Parathyroid adenoma (tissue), 2 donors: Measurements from ENCODE around the gene ATF4.

Source experiments
- H2AFZ ChIP-seq: fragments of 300-600 bp; sonication (generic); one replicate; pipeline ENCODE4 v1.7.0; 2017; ENCODE audit warnings: antibody characterized with exemption, mild to moderate bottlenecking
- H3K27ac ChIP-seq: fragments of 300-600 bp; sonication (generic); one replicate; pipeline ENCODE4 v1.7.0; 2017
- H3K27me3 ChIP-seq: fragments of 300-600 bp; sonication (generic); one replicate; pipeline ENCODE4 v1.7.0; 2017; ENCODE audit warnings: low read length; ENCODE audit not compliant: control insufficient read depth, insufficient read depth
- H3K36me3 ChIP-seq: fragments of 300-600 bp; sonication (generic); one replicate; pipeline ENCODE4 v1.7.0; 2017; ENCODE audit warnings: low read length; ENCODE audit not compliant: control insufficient read depth, insufficient read depth
- H3K4me1 ChIP-seq: fragments of 300-600 bp; sonication (generic); one replicate; pipeline ENCODE4 v1.7.0; 2017; ENCODE audit warnings: control low read depth
- H3K4me2 ChIP-seq: fragments of 300-600 bp; sonication (generic); one replicate; pipeline ENCODE4 v1.7.0; 2017; ENCODE audit warnings: low read length
- H3K4me3 ChIP-seq: fragments of 300-600 bp; sonication (generic); one replicate; pipeline ENCODE4 v1.7.0; 2017; ENCODE audit warnings: low read depth, low read length
- H3K79me2 ChIP-seq: fragments of 300-600 bp; sonication (generic); one replicate; pipeline ENCODE4 v1.7.0; 2017; ENCODE audit warnings: control low read depth
- H3K9ac ChIP-seq: fragments of 300-600 bp; sonication (generic); one replicate; pipeline ENCODE4 v1.7.0; 2017; ENCODE audit warnings: mild to moderate bottlenecking
- H3K9me3 ChIP-seq: fragments of 300-600 bp; sonication (generic); one replicate; pipeline ENCODE4 v1.7.0; 2017; ENCODE audit warnings: low read length; ENCODE audit not compliant: control insufficient read depth
- TF ChIP-seq, protein P1 (sequence below): fragments of 300-600 bp; sonication (generic); IDR thresholded peaks from one replicate; pipeline ENCODE4 v1.7.0; 2017; ENCODE audit warnings: antibody characterized with exemption, mild to moderate bottlenecking
- donor health status: primary hyperparathyroidism.

Gene ATF4

DNA sequence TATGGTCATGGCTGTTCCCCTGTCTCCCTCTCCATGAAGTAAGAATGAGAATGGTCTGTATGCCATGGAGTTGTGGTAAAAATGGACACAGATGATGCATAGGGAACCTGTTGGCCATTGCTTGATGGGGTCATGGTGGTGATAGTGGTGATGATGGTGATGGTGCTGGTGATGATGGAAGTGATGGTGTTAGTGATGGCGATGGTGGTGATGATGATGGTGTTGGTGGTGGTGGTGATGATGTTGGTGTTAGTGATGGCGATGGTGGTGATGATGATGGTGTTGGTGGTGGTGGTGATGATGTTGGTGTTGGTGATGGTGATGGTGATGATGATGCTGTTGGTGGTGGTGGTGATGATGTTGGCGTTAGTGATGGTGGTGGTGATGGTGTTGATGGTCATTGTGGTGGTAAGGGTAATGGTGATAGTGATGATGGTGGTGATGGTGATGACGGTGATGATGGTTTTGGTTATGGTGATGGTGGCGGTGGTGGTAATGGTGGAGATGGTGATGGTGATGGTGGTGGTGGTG is 45.1 kb downstream of the ATF4 start:
- Histone ChIP-seq H3K4me3 (no peak overlapping the region), H3K27me3 (no peaks in the 10 kb centered on the region)

DNA sequence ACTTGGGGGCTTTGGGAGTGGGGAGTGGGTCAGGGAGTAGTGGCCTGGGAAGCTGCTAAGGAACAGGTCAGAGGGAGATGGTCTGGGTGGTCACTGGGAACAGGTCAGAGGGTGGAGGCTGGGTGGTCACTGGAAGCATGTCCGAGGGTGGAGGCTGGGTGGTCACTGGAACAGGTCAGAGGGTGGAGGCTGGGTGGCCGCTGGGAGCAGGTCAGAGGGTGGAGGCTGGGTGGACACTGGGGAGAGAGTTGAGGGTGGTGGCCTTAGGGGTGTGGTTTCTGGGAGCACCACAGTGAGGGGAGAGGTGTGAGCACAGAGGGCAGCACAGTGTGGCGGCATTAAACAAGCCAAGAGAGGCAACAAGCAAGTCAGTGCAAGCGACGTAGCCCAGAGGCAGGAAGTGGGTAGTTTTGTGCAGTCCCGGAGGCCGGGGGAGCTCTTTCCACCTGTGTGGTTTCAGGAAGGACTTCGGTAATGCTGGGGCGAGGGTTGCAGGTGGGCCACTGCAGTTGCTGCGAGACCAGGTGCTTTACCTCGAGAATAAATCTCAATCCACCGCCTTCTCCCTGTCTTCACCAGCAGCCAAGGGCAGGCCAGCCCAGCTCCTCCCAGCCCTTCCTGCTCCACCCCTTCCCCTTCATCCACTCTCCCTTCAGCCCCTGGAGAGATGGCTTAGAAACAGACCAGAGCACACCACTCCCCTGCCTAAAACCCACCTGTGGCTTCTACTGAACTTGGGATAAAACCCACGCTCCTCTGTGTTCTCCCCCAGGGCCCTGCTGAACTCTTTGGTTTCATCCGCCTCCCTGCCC is 47.0 kb downstream of the ATF4 start:
- Histone ChIP-seq H3K79me2 (no peaks in the 10 kb centered on the region), H3K27ac (no peak overlapping the region), H3K4me1 (no peaks in the 10 kb centered on the region), H3K9ac (no peak overlapping the region), H3K4me3 (no peak overlapping the region), H3K27me3 (no peaks in the 10 kb centered on the region), H3K4me2 (no peak overlapping the region), H3K36me3 (no peaks in the 10 kb centered on the region), H3K9me3 (no peaks in the 10 kb centered on the region), H2AFZ (no peak overlapping the region)
- TF ChIP-seq, protein P1, sequence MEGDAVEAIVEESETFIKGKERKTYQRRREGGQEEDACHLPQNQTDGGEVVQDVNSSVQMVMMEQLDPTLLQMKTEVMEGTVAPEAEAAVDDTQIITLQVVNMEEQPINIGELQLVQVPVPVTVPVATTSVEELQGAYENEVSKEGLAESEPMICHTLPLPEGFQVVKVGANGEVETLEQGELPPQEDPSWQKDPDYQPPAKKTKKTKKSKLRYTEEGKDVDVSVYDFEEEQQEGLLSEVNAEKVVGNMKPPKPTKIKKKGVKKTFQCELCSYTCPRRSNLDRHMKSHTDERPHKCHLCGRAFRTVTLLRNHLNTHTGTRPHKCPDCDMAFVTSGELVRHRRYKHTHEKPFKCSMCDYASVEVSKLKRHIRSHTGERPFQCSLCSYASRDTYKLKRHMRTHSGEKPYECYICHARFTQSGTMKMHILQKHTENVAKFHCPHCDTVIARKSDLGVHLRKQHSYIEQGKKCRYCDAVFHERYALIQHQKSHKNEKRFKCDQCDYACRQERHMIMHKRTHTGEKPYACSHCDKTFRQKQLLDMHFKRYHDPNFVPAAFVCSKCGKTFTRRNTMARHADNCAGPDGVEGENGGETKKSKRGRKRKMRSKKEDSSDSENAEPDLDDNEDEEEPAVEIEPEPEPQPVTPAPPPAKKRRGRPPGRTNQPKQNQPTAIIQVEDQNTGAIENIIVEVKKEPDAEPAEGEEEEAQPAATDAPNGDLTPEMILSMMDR = no peak

More for the DNA sequence above, 45.1 kb downstream of the ATF4 start:
- no peak overlapping the region for H3K27ac ChIP-seq
- no peak overlapping the region for H3K9ac ChIP-seq
- no peak overlapping the region for H2AFZ ChIP-seq
- TF ChIP-seq, protein P1 = no peak
- H3K4me1 ChIP-seq = no peaks in the 10 kb centered on the region
- H3K79me2 ChIP-seq = no peaks in the 10 kb centered on the region
- no peaks in the 10 kb centered on the region for H3K36me3 ChIP-seq
- no peak overlapping the region for H3K4me2 ChIP-seq
- H3K9me3 ChIP-seq = no peaks in the 10 kb centered on the region

DNA sequence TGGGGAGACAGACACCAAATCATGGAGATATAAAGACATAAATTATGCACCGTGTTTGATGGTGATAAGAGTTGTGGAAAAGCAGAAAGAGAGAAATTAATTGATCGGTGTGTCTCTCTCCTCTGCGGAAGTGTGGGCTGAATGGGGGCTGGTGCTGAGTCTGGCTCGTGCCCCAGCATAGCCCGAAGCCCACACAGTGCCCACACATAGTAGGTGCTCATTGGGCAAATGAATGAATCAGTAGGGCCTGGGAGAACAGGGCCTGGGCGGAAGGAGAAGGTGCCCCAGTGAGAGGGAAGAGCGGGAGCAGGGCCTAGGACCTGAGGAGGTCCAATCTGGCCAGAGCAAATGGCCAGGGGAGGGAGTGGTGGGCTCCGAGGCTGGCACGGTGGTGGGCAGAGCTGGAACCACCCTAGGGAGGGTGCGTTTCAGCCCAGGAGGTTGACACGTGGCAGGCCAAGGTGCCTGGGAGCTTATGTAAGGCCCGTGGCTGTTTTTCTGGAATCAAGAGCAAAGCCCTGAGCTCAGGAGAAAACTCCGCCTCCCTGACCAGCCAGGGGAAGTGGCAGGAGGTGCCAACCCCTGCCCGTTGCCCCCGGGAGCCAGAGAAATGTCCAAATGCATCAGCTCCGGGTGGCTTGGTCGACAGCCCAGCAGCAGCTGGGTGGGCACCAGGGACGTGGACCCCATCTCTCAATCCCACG is 48.1 kb downstream of the ATF4 start:
- H3K4me1 ChIP-seq = no peaks in the 10 kb centered on the region
- TF ChIP-seq, protein P1 = no peak
- H3K9ac ChIP-seq = no peak overlapping the region
- H3K36me3 ChIP-seq = no peaks in the 10 kb centered on the region
- no peaks in the 10 kb centered on the region for H3K79me2 ChIP-seq
- no peaks in the 10 kb centered on the region for H3K27me3 ChIP-seq
- no peak overlapping the region for H3K27ac ChIP-seq
- no peak overlapping the region for H3K4me2 ChIP-seq
- no peak overlapping the region for H3K4me3 ChIP-seq
- no peak overlapping the region for H2AFZ ChIP-seq
- H3K9me3 ChIP-seq = no peaks in the 10 kb centered on the region

DNA sequence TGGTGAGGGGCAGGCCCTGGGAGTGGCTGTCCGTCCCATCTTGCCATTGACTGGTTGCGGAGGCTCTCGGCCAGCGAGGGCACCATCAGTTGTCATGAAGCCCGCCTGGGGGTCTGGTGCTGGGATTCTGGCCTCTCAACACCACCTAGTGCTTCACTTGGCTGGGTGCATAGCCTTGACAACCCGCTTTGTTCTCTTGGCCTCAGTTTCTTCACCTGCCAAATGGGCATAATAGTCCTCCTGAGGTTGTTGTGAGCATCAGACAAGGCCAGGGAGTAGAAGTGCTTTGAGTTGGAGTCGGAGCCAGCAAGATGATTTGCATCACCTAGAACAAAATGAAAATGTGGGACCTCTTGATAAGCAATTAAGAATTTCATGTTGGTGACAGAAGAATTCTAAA is 48.7 kb downstream of the ATF4 start:
- no peak overlapping the region for H3K4me3 ChIP-seq
- H2AFZ ChIP-seq = no peak overlapping the region
- no peak overlapping the region for H3K9ac ChIP-seq
- no peaks in the 10 kb centered on the region for H3K9me3 ChIP-seq
- TF ChIP-seq, protein P1 = no peak
- no peaks in the 10 kb centered on the region for H3K27me3 ChIP-seq
- H3K4me2 ChIP-seq = no peak overlapping the region
- no peaks in the 10 kb centered on the region for H3K4me1 ChIP-seq
- H3K36me3 ChIP-seq = no peaks in the 10 kb centered on the region
- H3K79me2 ChIP-seq = no peaks in the 10 kb centered on the region
- no peak overlapping the region for H3K27ac ChIP-seq
